Left lobe of liver (tissue), 2 donors: Measurements from ENCODE around the gene GPC4. TPM values are rescaled to one million over a fixed set of nuclear protein-coding genes. Genes with fewer than 3 reads are reported as not detected.
"Not testable (repeated sequence)": the region's sequence is repeated elsewhere in the genome, so short reads cannot be mapped to it uniquely, and the experiment has no call there.

Source experiments
- ATAC-seq: fragments of 200-7000 bp; cut with Tn5 transposase; one replicate; pipeline ENCODE4 v1.9.1; 2020; ENCODE audit warnings: mild to moderate bottlenecking, moderate library complexity
- DNase-seq: peaks from one replicate; pipeline ENCODE4 v3.0.0-alpha.2; 2020; ENCODE audit warnings: low spot score
- total RNA-seq: library from RNA; stranded (reverse); gene quantifications from one replicate; pipeline ENCODE4 v1.2.1, GENCODE V29; 2021
- donor health status: DM: no; HTN: no; CAD: no; lungs with moderate emphysema.
- donor health status: DM: no; HTN: yes; CAD: no.

GPC4 gene
- total RNA-seq, 1 donor from 2014 or later = 1.7 TPM

DNA sequence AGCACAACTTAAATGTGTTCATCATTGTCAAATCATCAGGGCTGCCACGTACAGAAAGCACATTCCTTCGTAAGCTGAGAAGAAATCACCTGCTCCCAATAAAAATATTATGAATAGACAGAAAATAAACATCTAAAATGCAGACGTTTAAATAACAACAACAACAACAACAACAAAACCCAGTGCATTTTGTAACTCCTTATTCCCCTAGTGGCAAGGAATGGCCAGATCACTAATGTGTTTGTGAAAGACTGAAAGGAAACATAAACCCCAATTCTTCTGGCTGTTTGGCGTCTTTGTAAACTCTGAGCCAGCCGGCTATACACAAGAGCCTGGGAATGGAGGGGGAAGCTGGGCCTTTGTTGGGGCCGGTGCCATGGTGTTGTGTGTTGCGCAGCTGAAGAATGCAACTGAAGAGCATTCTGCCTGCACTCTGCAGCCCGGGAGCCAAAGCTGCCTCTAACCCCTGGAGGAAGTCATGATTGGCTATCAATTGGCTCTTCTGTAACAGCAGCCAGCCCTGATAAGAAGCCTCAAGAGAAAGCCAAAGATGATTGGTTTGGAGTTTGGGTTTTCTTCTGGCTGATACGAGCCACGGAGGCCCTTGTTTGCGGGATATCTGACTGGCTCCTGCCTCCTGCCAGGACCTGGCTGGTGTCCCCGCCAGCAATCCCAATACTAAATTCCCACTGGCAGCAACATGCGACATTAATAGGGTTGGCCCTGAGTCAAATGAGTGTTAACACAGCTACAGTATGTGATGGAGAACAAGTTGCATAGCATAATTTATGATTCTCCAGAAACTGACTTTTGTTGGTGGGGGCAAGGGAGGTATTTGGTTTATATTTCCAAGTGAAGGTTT lies 107.4 kb downstream of the GPC4 start:
- ATAC-seq (no peak), DNase-seq (no peak)

GRCh38 chrX:133307094-133307493 lies 108.2 kb downstream of the GPC4 start:
- ATAC-seq (no peak), DNase-seq (no peak)

GRCh38 chrX:133306316-133306715 lies 109.0 kb downstream of the GPC4 start:
- ATAC-seq (no peak), DNase-seq (no peak)

DNA sequence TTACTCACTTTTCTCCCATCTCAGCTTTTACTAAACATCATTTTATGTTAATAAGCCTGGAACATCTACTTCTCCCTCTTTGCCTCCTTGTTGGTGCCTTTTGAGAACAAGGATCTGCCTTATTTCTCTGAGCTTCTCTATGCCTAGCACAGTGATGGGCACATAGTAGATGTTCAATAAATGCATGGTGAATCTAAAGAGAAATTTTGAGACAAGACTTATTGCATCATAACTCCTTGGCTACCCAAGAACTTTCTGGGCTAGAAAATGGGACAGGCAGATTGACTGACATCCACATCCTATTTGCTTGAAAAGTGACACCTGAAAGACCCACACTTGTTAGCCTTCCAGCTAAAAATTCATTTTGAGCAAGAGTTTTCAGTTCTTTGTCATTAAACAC lies 109.9 kb downstream of the GPC4 start:
- no peak for DNase-seq
- ATAC-seq = no peak

- ATAC-seq (no peak), DNase-seq (no peak)
These were observed 112.4 kb downstream of the GPC4 start for GRCh38 chrX:133302775-133303445.

DNA sequence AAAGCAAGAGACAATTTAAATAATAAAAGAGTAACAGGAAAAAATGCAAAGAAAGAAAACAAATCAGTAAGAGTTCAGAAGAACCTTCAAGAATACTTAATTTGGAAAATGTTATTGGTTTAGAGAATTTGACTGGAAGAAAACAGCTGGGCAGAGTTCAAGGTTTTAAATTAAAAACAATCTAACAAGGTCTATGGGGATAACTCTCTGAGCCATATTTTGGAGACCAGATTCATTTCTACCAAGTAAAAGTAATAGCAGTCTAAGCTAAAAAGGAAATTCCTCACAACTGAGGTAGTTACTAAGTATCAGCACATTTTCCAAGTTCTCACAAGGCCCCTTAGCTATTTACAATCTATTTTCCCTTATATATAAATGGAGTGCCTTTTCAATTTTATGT lies 114.7 kb downstream of the GPC4 start:
- DNase-seq = no peak
- ATAC-seq = no peak

DNA sequence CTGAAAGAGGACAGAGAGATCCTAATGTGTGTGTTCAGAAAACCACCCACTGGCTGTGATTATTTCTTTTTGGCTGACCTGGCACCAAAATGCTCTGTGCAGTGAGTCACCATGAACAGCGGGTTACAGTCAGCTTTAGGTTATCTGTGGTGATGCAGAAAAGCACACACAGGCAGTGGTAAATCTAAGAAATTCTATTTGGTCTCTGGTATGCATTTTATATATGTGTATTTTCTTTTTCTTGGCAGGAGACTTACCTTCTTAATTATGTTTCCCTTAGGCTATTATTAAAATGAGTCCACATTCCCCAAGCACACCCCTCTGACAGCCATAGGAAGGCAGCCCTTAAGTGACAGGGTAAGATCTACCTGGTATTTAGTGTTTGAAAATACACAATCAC lies 118.0 kb downstream of the GPC4 start:
- no peak for ATAC-seq

GRCh38 chrX:133294126-133294525 lies 121.2 kb downstream of the GPC4 start:
- ATAC-seq (no peak), DNase-seq (no peak)

More for the DNA sequence above, 118.0 kb downstream of the GPC4 start:
- no peak for DNase-seq

GRCh38 chrX:133290076-133290475 lies 125.2 kb downstream of the GPC4 start:
- ATAC-seq = no peak

GRCh38 chrX:133287860-133288259 lies 127.4 kb downstream of the GPC4 start:
- ATAC-seq (no peak), DNase-seq (no peak)

More at GRCh38 chrX:133290076-133290475, 125.2 kb downstream of the GPC4 start:
- no peak for DNase-seq

- ATAC-seq (no peak), DNase-seq (no peak)
These were observed 129.9 kb downstream of the GPC4 start for GRCh38 chrX:133285341-133285740.

GRCh38 chrX:133279112-133279730 lies 136.1 kb downstream of the GPC4 start:
- DNase-seq, ATAC-seq: not testable (repeated sequence)

DNA sequence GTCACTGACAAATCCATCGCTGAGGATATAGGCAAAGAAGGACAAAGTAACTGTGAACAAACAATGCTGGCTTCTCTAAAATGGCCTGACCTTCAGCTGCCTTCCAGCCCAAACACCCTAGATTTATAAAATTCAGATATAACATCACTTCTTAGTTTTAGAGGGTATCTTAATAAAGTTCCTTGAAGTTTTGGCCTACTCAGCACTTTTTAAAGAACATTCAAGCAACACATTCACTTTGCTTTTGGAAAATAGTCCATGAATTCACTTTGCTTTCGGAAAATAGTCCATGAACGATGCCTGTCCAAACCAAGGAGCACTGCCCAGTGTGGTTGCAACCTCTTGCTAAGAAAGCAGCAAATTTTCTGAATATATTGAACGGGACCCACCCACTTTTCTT lies 142.1 kb downstream of the GPC4 start:
- no peak for DNase-seq

DNA sequence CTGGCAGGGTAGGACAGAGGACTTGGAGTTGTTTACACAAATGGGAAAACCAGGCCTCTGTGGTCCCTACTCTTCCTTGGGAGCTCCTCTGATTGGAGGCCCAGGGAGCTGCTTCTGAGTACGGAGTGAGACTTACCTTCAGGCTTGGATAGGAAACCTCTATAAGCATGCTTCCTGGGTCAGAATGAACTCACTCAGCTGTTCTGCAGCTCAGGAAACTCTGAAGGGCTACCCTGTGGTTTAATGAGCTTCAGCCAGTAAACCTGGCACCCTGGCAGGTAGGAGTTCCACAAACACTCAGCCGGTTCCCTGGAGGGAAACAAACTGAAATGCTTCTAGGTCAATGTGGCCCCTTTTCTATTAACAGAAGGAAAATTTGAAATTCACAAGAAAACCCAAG lies 146.1 kb downstream of the GPC4 start:
- no peak for DNase-seq
- ATAC-seq = no peak

More for the DNA sequence above, 142.1 kb downstream of the GPC4 start:
- ATAC-seq = no peak

DNA sequence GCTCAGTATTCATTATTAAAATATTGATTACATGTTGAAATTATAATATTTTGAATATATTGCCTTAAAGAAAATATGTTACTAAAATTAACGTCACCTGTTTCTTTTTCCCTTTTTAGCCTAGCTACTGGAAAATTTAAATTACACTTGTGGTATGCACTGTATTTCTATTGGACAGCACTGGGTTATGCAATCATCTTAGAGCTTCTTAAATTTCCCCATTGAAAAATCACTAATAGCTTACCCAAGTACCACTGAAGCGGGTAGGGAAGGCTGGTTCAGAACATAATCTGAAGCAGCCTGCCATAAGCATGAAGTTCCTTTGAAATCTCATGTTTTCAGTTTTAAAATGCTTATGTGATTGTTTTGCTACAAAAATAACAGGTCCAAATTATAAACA lies 147.7 kb downstream of the GPC4 start:
- ATAC-seq = no peak
- DNase-seq = no peak

- DNase-seq (no peak), ATAC-seq (no peak)
These were observed 150.0 kb downstream of the GPC4 start for GRCh38 chrX:133265331-133265730.

DNA sequence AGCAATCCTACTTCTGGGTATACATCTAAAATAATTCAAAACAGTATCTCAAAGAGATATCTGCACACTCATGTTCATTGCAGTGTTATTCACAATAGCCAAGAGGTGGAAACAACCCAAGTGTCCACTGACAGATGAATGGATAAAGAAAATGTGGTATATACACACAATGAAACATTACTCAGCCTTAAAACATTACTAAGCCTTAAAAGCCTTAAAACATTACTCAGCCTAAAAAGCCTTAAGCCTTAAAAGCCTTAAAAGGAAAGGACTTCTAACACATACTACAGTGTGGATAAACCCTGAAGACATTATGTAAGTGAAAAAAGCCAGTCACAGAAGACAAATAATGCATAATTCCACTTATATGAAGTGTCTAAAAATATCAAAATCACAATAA lies 156.8 kb downstream of the GPC4 start:
- ATAC-seq = no peak
- DNase-seq = no peak

GRCh38 chrX:133254666-133255065 lies 160.6 kb downstream of the GPC4 start:
- ATAC-seq (no peak), DNase-seq (no peak)

- ATAC-seq = no peak
- DNase-seq = no peak
These were observed 164.1 kb downstream of the GPC4 start for GRCh38 chrX:133251204-133251603.

DNA sequence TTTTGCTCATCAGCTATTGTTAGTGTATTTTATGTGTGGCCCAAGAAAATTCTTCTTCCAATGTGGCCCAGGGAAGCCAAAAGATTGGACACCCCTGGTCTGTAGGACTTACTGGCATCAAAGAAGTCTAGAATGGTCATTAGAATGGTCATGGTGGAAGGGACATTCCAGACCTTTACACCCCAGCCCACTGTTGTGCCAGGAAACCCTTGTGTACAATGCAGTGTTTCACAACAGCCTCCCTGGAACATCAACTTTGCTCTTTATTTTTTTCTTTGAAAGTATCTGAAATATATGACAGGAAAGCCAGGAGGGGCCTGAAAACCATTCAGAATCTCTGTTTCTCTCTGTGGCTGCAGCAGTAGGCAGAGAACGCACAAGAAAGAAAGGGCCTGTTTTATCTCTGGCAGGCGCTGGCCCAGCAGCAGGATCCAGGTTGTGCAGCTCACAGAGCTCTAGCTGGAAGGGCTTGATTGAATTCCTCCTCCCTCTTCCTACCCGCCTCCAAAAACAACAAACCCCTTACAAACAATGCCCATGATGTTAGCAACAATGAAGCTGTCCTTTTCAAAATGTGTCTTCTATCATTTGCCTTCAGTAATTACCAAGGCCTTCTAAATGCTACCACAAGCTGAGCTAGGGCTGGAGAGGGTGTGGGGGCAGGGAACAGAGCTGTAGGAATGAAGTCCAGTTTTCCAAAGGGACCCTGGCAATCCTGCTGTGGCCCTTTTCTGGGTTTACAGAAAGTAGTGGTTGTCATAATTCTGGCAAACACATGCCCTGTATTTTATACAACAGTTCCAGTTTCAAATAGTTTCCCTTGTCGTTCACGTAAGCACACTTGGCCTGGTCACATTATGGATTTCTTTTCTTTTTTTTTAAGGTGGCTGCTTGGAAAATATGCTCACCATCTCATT lies 164.8 kb downstream of the GPC4 start:
- DNase-seq (no peak), ATAC-seq (peak; percentile 55)
